Left ventricle myocardium inferior (tissue), 1 donor: ENCODE data around the gene PLA2G5. TPM values are rescaled to one million over a fixed set of nuclear protein-coding genes. Genes with fewer than 3 reads are reported as not detected.

Source experiments
- DNase-seq: peaks from one replicate; pipeline ENCODE4 v3.0.0-alpha.2; 2020
- H3K27ac ChIP-seq: fragments of 200-600 bp; replicated peaks from 2 replicates; pipeline ENCODE4 v1.8.0; 2021
- H3K27me3 ChIP-seq: fragments of 200-600 bp; 2 replicates; pipeline ENCODE4 v1.8.0; 2021; ENCODE audit warnings: low read depth
- H3K36me3 ChIP-seq: fragments of 200-600 bp; 2 replicates; pipeline ENCODE4 v1.8.0; 2021
- H3K4me1 ChIP-seq: fragments of 200-600 bp; 2 replicates; pipeline ENCODE4 v1.8.0; 2021
- H3K4me3 ChIP-seq: fragments of 200-600 bp; 2 replicates; pipeline ENCODE4 v1.8.0; 2021; ENCODE audit warnings: mild to moderate bottlenecking, moderate library complexity
- H3K9me3 ChIP-seq: fragments of 200-600 bp; replicated peaks from 2 replicates; pipeline ENCODE4 v1.8.0; 2021
- CTCF ChIP-seq: fragments of 200-600 bp; IDR thresholded peaks from 2 replicates; pipeline ENCODE4 v1.8.0; 2021; ENCODE audit warnings: antibody characterized with exemption, mild to moderate bottlenecking, borderline replicate concordance
- intact Hi-C: fragments of 100-400 bp; cut with micrococcal nuclease; formaldehyde crosslinking; loops from one replicate; pipeline ENCODE4 v1.11.0; 2022
- total RNA-seq: library from RNA; stranded (reverse); fragmentation: NEBNext Ultra II Directional; extraction: Animal tissue kit (Norgen Biotek cat#: 25700); gene quantifications from one replicate; pipeline ENCODE4 v1.2.1, GENCODE V29; 2021
- donor health status: DM: no; HTN: yes; CAD: no; lungs with severe emphysema.

The PLA2G5 gene
- total RNA-seq, 1 donor from 2014 or later, result 51.4 TPM

- Histone ChIP-seq H3K36me3 (no peaks in the 10 kb centered on the region), H3K27ac (no peak overlapping the region), H3K9me3 (no peaks in the 10 kb centered on the region), H3K27me3 (peaks cover 88% of the 10 kb centered on the region), H3K4me3 (no peak overlapping the region), H3K4me1 (no peaks in the 10 kb centered on the region)
- no peak for TF ChIP-seq CTCF
- DNase-seq, result no peak
- intact Hi-C loops, result no loop called here
Measured at GRCh38 chr1:20117236-20117635, 47.2 kb downstream of the PLA2G5 start.

- TF ChIP-seq CTCF, result no peak
- DNase-seq, result no peak
- peaks cover 3% of the 10 kb centered on the region for H3K4me1 ChIP-seq
- H3K27me3 ChIP-seq, result peaks cover 69% of the 10 kb centered on the region
- no peaks in the 10 kb centered on the region for H3K36me3 ChIP-seq
- intact Hi-C loops, result no loop called here
- H3K4me3 ChIP-seq, result no peak within 1 kb of the TSS
- H3K9me3 ChIP-seq, result no peaks in the 10 kb centered on the region
- no peak within 1 kb of the TSS for H3K27ac ChIP-seq
Measured at GRCh38 chr1:20119347-20119746, 49.4 kb downstream of the PLA2G5 start, which contains the start of gene PLA2G2D. Gene PLA2G2D (minus strand): TSS chr1:20119536. CDS start chr1:20119498, 38 bp downstream.

DNA sequence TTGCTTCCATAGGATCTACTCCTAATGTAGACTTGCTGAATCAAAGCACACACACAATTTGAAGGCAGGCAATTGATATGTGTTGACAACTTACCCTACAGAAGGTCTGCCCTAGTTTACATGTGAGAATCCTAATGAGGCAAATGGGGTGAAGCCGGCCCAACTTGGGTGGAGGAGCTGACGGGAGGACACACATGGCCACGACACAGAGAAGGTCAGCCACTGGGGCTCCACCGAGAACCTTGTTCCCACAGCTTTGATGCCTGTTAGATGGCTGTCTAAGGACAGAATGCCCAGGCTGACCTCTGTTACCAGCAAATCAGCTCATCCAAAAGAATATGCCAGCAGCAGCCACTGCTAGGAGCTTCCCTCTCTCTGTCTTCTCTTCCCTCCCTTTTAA, 50.8 kb downstream of the PLA2G5 start:
- H3K4me3 ChIP-seq, result no peak overlapping the region
- no peak for DNase-seq
- peaks cover 61% of the 10 kb centered on the region for H3K27me3 ChIP-seq
- intact Hi-C loops, result no loop called here
- no peak for TF ChIP-seq CTCF
- H3K9me3 ChIP-seq, result no peaks in the 10 kb centered on the region
- H3K27ac ChIP-seq, result no peak overlapping the region
- no peaks in the 10 kb centered on the region for H3K36me3 ChIP-seq
- peaks cover 11% of the 10 kb centered on the region for H3K4me1 ChIP-seq

- Histone ChIP-seq H3K36me3 (no peaks in the 10 kb centered on the region), H3K27me3 (peaks cover 38% of the 10 kb centered on the region), H3K27ac (no peak overlapping the region), H3K4me3 (no peak overlapping the region), H3K9me3 (no peaks in the 10 kb centered on the region), H3K4me1 (peaks cover 11% of the 10 kb centered on the region)
- TF ChIP-seq CTCF, result no peak
- intact Hi-C loops, result no loop called here
- no peak for DNase-seq
Measured at GRCh38 chr1:20123722-20124455, 53.9 kb downstream of the PLA2G5 start.

DNA sequence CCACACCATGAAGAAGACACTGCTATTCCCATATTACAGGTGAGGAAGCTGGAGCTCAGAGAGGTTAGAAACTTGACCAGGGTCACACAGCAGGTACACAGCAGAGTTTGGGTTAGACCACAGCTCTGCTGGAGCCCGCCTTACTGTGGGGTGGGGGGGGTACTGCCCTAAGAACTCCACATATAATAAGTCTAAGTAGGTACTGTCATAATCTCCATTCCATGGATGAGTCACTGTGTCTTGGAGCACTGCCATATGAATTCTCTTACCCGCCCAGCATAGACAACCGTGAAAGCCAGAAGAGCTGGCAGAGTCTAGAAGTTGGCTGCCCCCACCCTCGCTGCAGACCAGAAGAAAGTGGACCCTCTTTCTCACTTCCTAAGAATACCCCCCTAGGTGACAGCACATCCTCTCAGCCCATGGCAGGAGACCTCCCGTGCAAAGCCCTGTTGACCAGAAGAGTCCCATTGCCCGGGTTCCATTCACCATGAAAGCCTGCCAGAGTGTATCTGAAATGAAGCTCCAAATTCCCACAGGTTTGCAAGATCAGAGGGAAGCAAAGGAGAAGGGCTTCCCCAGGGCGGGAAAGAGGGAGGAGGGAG, 54.6 kb downstream of the PLA2G5 start:
- Histone ChIP-seq H3K4me1 (peaks cover 11% of the 10 kb centered on the region), H3K36me3 (no peaks in the 10 kb centered on the region), H3K27ac (no peak overlapping the region), H3K4me3 (no peak overlapping the region), H3K9me3 (peaks cover 2% of the 10 kb centered on the region), H3K27me3 (peaks cover 32% of the 10 kb centered on the region)
- no peak for DNase-seq
- intact Hi-C loops, result no loop called here
- TF ChIP-seq CTCF, result no peak
